Epithelial cell of esophagus (primary cell): ENCODE data around the gene CDH20.
A peak's percentile ranks its signal among the peaks of the same experiment; 100 is the strongest.

ENCODE experiments used
- DNase-seq: peaks from one replicate; pipeline ENCODE4 v3.0.0; 2010; ENCODE audit warnings: low read depth
- H3K4me3 ChIP-seq: 2 replicates; pipeline ENCODE4 v1.5.1; 2011; ENCODE audit warnings: mild to moderate bottlenecking, low read length, control low read depth
- CTCF ChIP-seq: IDR thresholded peaks from 2 replicates; pipeline ENCODE4 v1.5.1; 2011; ENCODE audit warnings: low read depth, mild to moderate bottlenecking, low read length, control low read depth, inconsistent platforms; ENCODE audit not compliant: insufficient read depth; ENCODE audit errors: missing control alignments

The CDH20 gene

GRCh38 chr18:61602836-61603235, 269.6 kb downstream of the CDH20 start:
- no peak for TF ChIP-seq CTCF
- DNase-seq, result peak; percentile 55
- no peak overlapping the region for H3K4me3 ChIP-seq
